ENCODE data around the gene NPHP4. TPM values are rescaled to one million over a fixed set of nuclear protein-coding genes. Genes with fewer than 3 reads are reported as not detected.

NPHP4 gene
- total and polyA plus RNA-seq, 9 of the 15 experiments (the other 6 are each of a cell fraction or from before 2014, with no cell fraction given), result 0.52 to 26.2 (median 6.7) TPM

DNA sequence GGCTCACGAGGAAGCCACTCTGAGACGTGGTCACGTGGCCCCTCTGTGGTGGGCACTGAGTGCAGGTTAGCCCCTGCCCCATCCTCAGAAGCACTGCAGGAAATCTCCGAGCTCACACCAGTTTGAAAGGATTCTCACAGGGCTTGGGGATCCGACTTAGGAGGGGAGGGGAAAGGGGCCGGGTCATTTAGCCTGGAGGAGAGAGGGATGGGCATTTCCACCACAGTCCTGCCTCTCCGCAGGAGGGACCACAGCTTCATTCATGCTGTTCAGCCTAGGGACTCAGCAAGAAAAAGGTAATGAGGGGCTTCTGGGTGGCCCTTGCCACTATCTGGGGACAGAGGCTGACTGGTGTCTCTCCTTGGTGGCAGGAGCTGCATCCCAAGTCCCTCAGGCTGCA, 126.5 kb downstream of the NPHP4 start:
- no peak for ATAC-seq
- H3K36me3 ChIP-seq (ENCODE audit: control insufficient read depth, insufficient read depth, low read length), result peaks cover 19% of the 10 kb centered on the region; the same call in 2 of the 3 replicates
- FAIRE-seq, result no peak
- no peak overlapping the region for H3K4me2 ChIP-seq (ENCODE audit: insufficient read depth, low read length)
- H3K27ac ChIP-seq (ENCODE audit: extremely low read depth, low read depth, low read length), result no peak overlapping the region
- no peak overlapping the region for H3K4me3 ChIP-seq
- H3K27me3 ChIP-seq (ENCODE audit: control insufficient read depth in 2 of 2, insufficient read depth in 2 of 2, low read length in 2 of 2), result no peaks in the 10 kb centered on the region
- H4K20me1 ChIP-seq (replicated peaks; ENCODE audit: control insufficient read depth, insufficient read depth, low read length), result no peaks in the 10 kb centered on the region
- no peaks in the 10 kb centered on the region for H3K4me1 ChIP-seq (replicated peaks in 1 of 2; ENCODE audit: control insufficient read depth in 2 of 2, insufficient read depth in 2 of 2, low read length in 2 of 2)
- no TSS peak for BruUV-seq (replicated peaks)
- no peak for DNase-seq (ENCODE audit: extremely low read depth in 1 of 4, low spot score in 3 of 4)
- no peak overlapping the region for H2AFZ ChIP-seq (ENCODE audit: low read depth, low read length)
- in situ Hi-C loops (cut with MboI), result no loop called here
- no peaks in the 10 kb centered on the region for H3K9me3 ChIP-seq (replicated peaks; ENCODE audit: control insufficient read depth, insufficient read depth, low read depth, low read length)
- intact Hi-C loops (cut with micrococcal nuclease), result no loop called here
- no peaks in the 10 kb centered on the region for H3K9me1 ChIP-seq (ENCODE audit: control insufficient read depth, insufficient read depth, low read length)
- no peaks in the 10 kb centered on the region for H3K79me2 ChIP-seq (ENCODE audit: control insufficient read depth, insufficient read depth, low read length)
- 53% methylated on average over 6 of the region's 7 CpGs for WGBS (ENCODE audit: insufficient coverage, low coverage, missing lambda C conversion rate)
- POLR2A ChIA-PET, result interaction anchor here (0.6 to 1.2 kb wide), 2 partner anchors 19 to 128 kb away, joined by 3 read pairs; no protein-coding TSS in a partner anchor
- CTCF ChIA-PET (ENCODE audit: low intra/inter-chr PET ratio), result no interaction called here
- no peak overlapping the region for H3K9ac ChIP-seq (ENCODE audit: insufficient read depth in 1 of 2, low read depth in 2 of 2, low read length in 2 of 2)
- TF ChIP-seq ZC3H4 (CRISPR knock-in tag; IDR thresholded peaks at IDR 0.05; ENCODE audit: borderline replicate concordance), result no peak
- TF ChIP-seq MEIS2 (IDR thresholded peaks at IDR 0.05; ENCODE audit: partially characterized antibody), result no peak
- TF ChIP-seq GATAD2B (IDR thresholded peaks at IDR 0.05; ENCODE audit: borderline replicate concordance), result no peak
- TF ChIP-seq ZNF512 (tag; IDR thresholded peaks at IDR 0.05), result no peak
- TF ChIP-seq ZNF699 (CRISPR knock-in tag; IDR thresholded peaks at IDR 0.05; ENCODE audit: insufficient replicate concordance), result no peak
- no peak for TF ChIP-seq ZNF165 (CRISPR knock-in tag; IDR thresholded peaks at IDR 0.05; ENCODE audit: borderline replicate concordance)
- TF ChIP-seq HNRNPL (IDR thresholded peaks at IDR 0.05; ENCODE audit: low read depth, low read length), result no peak
- TF ChIP-seq MGA (IDR thresholded peaks at IDR 0.05), result no peak
- TF ChIP-seq SMAD2 (IDR thresholded peaks at IDR 0.05; ENCODE audit: low read depth, low read length), result no peak
- no peak for TF ChIP-seq BCOR (IDR thresholded peaks at IDR 0.05)
- TF ChIP-seq RBM22 (IDR thresholded peaks at IDR 0.05; ENCODE audit: low read depth, low read length, poor library complexity, severe bottlenecking), result no peak
- no peak for TF ChIP-seq PHB (CRISPR knock-in tag; IDR thresholded peaks at IDR 0.05)
